GM10266 (cell line): Measurements from ENCODE around the gene ZC2HC1B.

Experiments used
- DNase-seq: peaks from one replicate; pipeline ENCODE4 v3.0.0; 2012; ENCODE audit errors: extremely low spot score
- TF ChIP-seq, protein P1 (sequence below): IDR thresholded peaks from 2 replicates; pipeline ENCODE4 v1.5.1; 2012; ENCODE audit warnings: mild to moderate bottlenecking, low read depth; ENCODE audit not compliant: control insufficient read depth, insufficient read depth; ENCODE audit errors: missing control alignments

The ZC2HC1B gene

DNA sequence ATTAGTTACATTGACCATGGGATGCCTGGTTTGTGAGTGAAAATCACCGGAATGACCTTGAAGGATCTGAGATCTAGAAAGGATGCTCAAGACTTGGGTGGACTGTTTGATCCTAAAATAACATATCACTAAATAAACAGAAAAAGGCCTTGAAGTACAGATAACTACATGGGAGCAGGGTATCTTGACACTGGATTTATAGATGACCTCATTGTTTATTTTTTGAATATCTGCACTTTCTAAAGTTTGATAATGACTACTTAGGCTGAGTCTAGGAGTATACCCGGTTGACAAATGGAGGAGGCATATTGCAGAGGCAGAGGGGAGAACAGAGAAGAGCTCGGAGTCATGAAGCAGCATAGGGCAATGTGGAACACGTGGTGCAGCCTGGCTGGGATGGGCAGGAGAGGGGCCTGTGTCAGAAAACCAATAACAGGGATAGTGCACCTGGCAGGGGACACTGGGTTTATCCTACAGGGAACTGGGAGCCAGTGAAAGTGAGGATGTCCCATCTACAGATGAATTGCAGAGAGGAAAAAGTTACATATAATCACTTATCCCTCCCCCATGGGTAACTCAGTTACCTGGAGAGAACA, 93.5 kb downstream of the ZC2HC1B start:
- DNase-seq = no peak
- TF ChIP-seq, protein P1, sequence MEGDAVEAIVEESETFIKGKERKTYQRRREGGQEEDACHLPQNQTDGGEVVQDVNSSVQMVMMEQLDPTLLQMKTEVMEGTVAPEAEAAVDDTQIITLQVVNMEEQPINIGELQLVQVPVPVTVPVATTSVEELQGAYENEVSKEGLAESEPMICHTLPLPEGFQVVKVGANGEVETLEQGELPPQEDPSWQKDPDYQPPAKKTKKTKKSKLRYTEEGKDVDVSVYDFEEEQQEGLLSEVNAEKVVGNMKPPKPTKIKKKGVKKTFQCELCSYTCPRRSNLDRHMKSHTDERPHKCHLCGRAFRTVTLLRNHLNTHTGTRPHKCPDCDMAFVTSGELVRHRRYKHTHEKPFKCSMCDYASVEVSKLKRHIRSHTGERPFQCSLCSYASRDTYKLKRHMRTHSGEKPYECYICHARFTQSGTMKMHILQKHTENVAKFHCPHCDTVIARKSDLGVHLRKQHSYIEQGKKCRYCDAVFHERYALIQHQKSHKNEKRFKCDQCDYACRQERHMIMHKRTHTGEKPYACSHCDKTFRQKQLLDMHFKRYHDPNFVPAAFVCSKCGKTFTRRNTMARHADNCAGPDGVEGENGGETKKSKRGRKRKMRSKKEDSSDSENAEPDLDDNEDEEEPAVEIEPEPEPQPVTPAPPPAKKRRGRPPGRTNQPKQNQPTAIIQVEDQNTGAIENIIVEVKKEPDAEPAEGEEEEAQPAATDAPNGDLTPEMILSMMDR = no peak

DNA sequence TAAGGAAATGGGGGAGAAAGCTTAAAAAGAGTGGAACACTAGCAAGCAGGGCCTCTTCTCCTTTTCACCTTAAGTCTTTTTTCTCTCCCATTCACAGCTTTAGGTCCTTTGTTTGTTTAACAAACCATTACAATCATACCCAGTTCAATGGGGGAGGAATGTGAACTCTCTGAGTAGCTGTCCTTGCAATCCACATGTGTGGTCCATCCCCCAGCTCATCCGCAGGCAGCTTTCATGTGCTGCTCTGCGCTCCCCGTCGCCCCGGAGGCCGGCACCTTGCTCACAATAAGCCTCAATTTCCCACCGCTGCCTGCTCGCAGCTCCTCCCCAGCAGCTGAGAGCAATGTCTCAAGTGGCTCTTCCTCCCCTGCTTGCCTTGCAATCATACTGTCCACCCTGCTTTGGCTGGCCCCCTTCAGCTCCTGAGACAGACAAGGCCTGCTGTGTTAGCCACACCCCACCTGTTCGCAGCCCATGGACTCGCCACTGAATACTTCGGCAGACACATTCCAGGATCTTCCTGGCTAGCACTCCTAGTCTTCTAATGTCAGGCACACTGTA, 94.6 kb downstream of the ZC2HC1B start:
- TF ChIP-seq, protein P1 = no peak
- DNase-seq = no peak

DNA sequence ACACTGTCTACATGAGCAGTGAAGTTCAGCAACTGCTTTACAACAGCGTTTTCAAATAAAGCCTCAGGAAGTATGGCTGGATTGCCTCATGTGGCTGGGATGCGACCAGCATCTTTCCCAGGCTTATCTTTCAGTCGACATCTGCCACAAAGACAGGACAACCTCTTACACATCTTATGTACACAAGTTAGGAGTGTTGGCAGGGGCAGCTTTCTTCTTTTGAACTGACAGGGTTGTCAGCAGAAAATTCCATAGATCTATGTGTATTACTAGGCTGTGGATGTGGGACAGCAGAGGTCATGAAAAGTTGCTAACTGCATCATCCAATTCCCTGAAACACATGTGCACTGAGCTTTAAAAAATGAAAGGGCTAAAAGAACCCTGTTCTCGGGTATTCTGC, 95.7 kb downstream of the ZC2HC1B start:
- no peak for DNase-seq
- TF ChIP-seq, protein P1 = no peak

DNA sequence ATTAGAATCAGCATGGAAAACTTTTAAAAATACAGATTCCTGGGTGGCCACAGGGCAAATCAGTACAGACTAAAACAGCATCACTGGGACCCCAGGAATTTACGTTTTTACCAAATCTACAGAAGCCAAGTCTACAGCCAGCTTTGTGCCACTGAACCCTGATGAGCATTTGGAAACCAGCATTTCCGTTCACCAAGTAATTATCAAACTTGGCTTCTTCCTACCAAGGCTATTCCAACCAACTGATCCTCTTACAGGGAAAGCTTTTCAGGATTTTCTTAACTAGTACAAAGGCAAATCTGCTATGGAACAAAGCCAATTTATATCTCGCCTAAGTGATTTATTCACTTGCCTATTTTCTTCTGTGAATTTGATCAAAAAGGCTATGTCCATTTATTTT, 96.8 kb downstream of the ZC2HC1B start:
- TF ChIP-seq, protein P1 = no peak
- DNase-seq = no peak

DNA sequence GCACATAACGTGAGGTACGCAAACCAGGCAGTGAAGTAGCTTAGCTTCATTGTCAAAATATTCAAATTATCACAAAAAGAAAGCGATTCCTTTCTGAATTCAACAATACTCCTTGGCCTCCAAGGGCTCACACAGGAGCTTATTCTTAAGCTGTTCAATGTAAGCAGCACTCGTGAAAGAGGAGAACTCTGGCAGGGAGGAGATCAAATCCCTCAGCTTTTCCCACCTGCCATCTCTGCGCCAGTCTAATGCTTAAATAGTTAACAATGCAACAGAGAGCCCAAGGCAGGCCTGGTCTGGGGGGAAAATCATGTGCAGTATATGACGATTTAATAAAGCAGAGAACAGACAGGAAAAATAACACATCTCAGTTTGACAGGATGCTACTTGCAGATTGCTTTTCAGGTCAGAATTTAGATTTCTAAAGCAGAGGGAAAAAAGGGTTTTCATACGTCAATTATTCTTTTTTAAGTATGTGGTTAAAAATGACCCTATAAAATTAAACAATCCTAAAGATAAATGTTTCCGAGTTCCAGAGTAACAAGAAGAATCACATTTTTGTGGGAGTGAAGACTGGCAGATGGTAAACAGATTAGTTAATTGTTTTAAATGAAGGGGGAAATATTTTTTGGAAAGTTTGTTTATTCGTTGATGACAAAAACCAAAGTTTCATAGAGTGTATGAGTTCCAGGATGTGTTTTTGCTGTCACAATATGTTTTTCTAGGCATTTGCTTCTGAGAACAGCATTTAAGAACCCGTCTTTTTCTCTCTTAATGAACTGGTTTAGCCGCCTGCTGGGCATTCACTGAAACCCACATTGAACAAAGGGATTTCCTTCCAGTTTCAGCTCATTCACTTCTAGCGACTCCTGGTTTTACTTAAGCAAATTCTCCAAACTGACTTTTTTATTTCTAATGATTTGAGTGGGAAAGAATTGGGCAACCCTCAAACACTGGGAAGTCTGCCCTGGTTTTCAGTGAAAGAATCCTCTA, 97.9 kb downstream of the ZC2HC1B start:
- TF ChIP-seq, protein P1 = no peak
- DNase-seq = no peak

DNA sequence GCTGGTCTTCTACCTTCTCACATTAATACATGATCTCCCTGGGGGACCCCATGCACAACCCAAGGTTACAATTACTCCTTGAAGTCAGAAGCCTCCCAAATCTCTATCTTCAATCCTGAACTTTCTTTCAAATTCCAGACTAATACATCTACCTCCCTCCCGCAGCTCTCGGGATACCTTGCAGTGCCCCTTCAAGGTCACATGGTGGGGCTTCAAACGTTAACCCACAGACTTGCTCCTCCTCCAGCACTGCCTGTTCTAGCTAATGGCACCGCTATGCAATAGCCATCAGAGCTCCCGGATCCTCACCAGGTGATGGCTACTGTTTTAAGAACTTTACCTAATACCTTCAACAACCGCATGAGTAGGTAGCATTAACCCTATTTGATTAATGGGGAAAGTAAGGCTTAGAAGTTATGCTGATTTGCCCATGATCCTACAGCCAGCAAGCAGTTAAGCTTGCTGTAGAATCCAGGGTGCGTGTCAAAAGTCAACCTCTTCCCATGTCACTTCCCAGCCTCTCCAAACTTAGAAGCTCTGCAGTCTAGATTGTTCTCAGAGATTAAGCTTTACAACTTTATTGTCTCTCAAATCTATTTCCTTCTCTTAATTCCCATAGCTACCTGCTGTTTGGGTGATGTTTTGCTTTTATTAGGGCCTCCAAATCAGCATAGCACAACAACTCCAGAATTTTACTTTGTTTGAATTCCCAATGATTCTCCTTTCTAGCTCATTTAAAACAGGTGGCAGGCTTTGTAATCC, 99.1 kb downstream of the ZC2HC1B start:
- DNase-seq = no peak

More for the DNA sequence above, 99.1 kb downstream of the ZC2HC1B start:
- TF ChIP-seq, protein P1 = no peak
